ENCODE results near the gene COL15A1. TPM values are rescaled to one million over a fixed set of nuclear protein-coding genes. Genes with fewer than 3 reads are reported as not detected.
A peak's percentile ranks its signal among the peaks of the same experiment; 100 is the strongest.

COL15A1 gene
- total RNA-seq, 6 experiments from 2014 or later = 0.20 to 0.50 (median 0.32) TPM

DNA sequence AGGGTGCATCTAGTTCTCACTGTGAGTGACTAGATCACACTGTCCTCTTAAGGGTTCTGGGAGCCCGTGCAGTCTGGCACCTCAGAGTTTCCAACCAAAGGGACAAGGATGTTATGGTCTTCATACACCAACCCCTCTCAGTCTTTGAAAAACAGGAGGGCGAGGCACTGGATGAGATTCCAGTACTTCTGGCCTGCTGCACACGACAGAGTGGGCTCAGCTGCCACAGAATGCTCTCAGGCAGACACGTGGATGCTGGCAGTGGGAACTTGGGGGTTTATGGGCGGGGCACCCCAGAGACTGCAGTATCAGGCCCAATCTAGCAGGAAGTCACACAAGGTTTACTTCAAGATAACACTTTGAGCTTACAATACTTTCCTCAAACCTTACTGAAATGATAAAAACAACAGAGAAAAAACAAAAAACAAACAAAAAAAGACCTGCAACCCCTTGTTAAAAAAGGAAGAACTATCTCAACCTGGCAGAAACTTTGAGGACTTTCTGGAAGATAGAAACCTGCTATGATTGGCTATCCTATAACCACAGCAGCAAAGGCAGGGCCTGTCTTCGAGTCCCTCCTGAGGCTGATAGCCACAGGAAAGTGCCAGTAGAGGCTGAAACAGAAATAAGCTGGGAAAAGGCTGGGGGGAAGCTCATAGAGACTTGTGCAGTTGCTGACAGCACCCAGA is 132.9 kb downstream of the COL15A1 start:
- Mint-ChIP-seq H3K9me3 (no peaks in the 10 kb centered on the region), H3K27me3 (ENCODE audit: insufficient read depth) (peaks cover 12% of the 10 kb centered on the region; the same call in 1 of the 2 replicates), H3K27ac (peak overlapping the region; percentile 15; the same call in 1 of the 2 replicates), H3K4me3 (no peak overlapping the region), H3K36me3 (ENCODE audit: low read depth) (no peaks in the 10 kb centered on the region), H3K4me1 (ENCODE audit: low read depth) (peaks cover 29% of the 10 kb centered on the region)
- TF ChIP-seq, protein P1, sequence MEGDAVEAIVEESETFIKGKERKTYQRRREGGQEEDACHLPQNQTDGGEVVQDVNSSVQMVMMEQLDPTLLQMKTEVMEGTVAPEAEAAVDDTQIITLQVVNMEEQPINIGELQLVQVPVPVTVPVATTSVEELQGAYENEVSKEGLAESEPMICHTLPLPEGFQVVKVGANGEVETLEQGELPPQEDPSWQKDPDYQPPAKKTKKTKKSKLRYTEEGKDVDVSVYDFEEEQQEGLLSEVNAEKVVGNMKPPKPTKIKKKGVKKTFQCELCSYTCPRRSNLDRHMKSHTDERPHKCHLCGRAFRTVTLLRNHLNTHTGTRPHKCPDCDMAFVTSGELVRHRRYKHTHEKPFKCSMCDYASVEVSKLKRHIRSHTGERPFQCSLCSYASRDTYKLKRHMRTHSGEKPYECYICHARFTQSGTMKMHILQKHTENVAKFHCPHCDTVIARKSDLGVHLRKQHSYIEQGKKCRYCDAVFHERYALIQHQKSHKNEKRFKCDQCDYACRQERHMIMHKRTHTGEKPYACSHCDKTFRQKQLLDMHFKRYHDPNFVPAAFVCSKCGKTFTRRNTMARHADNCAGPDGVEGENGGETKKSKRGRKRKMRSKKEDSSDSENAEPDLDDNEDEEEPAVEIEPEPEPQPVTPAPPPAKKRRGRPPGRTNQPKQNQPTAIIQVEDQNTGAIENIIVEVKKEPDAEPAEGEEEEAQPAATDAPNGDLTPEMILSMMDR (IDR thresholded peaks at IDR 0.05) = no peak
- DNase-seq = no peak

DNA sequence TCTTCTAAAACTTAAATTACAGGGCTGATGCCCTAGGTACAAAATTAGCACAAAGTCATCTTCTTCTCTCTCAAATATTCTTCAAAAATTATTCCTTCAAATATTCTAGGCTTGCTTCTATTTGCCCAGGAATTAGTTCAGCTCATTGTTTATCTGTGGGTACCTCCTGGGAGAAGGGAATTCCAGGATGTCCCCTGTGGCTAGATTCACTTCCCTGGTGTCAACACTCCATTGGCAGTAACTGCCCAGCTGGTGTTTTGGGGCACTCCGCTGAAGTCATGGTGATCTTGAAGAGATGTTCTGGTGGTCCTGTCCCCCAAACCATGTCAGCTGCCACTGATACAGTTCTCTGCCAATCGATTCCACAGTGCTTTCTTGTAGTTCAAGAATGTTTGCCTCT is 135.0 kb downstream of the COL15A1 start:
- Mint-ChIP-seq H3K27me3 (ENCODE audit: insufficient read depth) (peaks cover 20% of the 10 kb centered on the region), H3K4me1 (ENCODE audit: low read depth) (peaks cover 28% of the 10 kb centered on the region), H3K9me3 (no peaks in the 10 kb centered on the region), H3K4me3 (no peak overlapping the region), H3K36me3 (ENCODE audit: low read depth) (no peaks in the 10 kb centered on the region), H3K27ac (no peak overlapping the region)
- TF ChIP-seq, protein P1 (IDR thresholded peaks at IDR 0.05) = no peak
- DNase-seq = no peak

DNA sequence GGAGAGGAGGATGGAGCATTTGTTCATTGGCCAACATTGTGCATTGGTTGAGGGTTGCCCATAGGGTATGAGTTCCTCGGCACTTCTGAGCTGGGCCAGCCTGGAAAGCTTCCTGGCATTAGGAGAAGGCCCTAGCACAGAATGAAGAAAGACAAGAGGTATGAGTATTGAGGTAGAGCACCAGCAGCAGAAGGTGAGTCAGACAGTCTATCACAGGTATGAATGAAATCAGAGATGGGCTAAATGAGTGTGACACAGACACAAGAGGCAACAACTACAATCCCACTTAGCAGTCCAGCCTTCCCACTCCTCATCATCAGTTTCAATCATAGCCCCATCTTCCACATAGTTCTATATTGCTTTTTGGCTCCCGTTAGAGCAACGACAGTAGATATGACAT is 135.8 kb downstream of the COL15A1 start:
- Mint-ChIP-seq H3K36me3 (ENCODE audit: low read depth) (no peaks in the 10 kb centered on the region), H3K9me3 (no peaks in the 10 kb centered on the region), H3K4me1 (ENCODE audit: low read depth) (peaks cover 25% of the 10 kb centered on the region), H3K27ac (no peak overlapping the region), H3K4me3 (no peak overlapping the region), H3K27me3 (ENCODE audit: insufficient read depth) (peaks cover 20% of the 10 kb centered on the region)
- no peak for DNase-seq
- TF ChIP-seq, protein P1 (IDR thresholded peaks at IDR 0.05) = no peak

DNA sequence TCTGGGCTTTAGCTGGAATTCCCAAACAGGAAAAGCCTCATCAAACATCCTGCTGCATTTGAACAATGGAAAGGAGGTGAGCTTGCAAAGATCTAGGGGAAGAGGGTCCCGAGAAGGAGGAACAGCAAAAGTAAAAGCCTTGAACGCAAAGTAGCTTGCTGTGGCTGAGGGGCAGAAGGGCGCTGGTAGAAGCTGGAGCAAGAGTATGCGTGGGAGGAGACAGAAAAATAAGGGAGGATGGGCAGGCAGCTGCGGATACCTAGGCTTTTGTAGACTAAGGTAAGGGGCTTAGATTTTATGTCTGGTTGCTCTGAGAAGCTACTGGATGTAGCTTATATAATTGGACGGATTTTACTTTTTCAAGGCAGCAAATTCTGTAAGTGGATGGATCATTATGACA is 139.3 kb downstream of the COL15A1 start:
- no peak for DNase-seq
- no peaks in the 10 kb centered on the region for H3K36me3 Mint-ChIP-seq (ENCODE audit: low read depth)
- no peak overlapping the region for H3K4me3 Mint-ChIP-seq
- H3K4me1 Mint-ChIP-seq (ENCODE audit: low read depth) = peaks cover 13% of the 10 kb centered on the region
- no peak overlapping the region for H3K27ac Mint-ChIP-seq
- TF ChIP-seq, protein P1 (IDR thresholded peaks at IDR 0.05) = no peak
- no peaks in the 10 kb centered on the region for H3K9me3 Mint-ChIP-seq
- peaks cover 22% of the 10 kb centered on the region for H3K27me3 Mint-ChIP-seq (ENCODE audit: insufficient read depth)

DNA sequence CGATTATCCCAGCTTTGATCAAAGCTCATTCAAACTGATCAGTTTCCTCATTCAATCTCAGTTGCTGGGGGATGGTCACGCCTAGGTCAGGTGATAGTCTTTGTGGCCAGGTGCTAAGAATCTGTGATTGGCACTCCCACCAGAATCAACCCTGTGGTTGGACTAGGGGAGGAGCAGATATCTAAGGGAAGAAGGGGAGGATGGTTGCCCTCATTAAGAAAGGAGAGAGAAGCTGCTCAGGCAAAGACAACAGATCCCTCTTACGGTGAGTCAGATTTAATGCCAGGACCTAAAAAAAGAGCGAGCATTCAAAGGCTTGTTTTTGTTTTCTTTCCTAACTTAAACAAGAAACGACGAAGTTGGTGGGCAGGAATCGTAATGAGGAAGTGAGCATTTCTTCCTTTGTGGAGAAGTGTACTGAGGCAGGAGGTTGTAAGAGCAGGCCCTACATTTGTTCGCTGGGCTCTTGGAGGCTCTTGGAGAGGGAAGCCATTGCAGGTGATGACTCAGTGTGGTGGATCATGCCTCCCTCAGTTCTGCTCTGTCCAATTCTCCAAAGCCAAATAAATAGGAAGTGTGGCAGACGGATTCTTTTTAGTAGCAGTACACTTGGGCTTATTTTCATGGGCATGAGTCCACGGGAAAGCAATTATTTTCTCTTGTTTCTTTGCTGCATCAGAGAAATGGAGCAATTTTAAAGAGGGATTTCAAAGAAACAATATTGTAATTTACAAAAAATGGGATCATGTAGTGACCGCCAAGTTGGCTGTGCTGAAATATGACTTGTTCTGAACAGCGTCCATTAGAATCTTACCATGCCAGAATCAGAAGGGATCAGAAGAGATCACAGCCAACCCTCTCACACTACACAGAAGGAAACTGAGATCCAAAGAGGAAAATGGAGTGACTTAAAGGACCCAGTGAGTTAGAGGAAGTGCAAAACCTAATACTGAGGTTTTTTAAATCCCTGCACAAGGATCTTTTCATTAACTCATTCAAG is 142.5 kb downstream of the COL15A1 start:
- Mint-ChIP-seq H3K9me3 (peaks cover 8% of the 10 kb centered on the region), H3K27me3 (ENCODE audit: insufficient read depth) (peaks cover 10% of the 10 kb centered on the region), H3K4me3 (peak overlapping the region; percentile 42; the same call in 1 of the 2 replicates), H3K36me3 (ENCODE audit: low read depth) (peaks cover 6% of the 10 kb centered on the region; the same call in 1 of the 2 replicates), H3K27ac (peak overlapping the region; percentile 56; the same call in 1 of the 2 replicates), H3K4me1 (ENCODE audit: low read depth) (peaks cover 19% of the 10 kb centered on the region)
- peak; percentile 53 for DNase-seq
- TF ChIP-seq, protein P1 (IDR thresholded peaks at IDR 0.05) = no peak
